ENCODE results near the gene LDHD.

GRCh38 chr16:75151798-75152197 is 35.2 kb upstream of the LDHD start:
- no peak for TF ChIP-seq EZH2phosphoT487 (IDR thresholded peaks at IDR 0.05; ENCODE audit: borderline replicate concordance, low read length)
- no peak for TF ChIP-seq CTCF (IDR thresholded peaks at IDR 0.05; ENCODE audit: low read depth, low read length, poor library complexity, severe bottlenecking)
